A549 treated with Hydrocortisone at 1 μM for 4 hours (cell line): ENCODE results near the gene ACMSD. TPM values are rescaled to one million over a fixed set of nuclear protein-coding genes. Genes with fewer than 3 reads are reported as not detected.

Experiments
- total RNA-seq: library from RNA; stranded (reverse); fragments of 200-300 nt; extraction: Qiagen RNA extraction; gene quantifications from 5 replicates; pipeline ENCODE4 v1.2.3, GENCODE V29; 2022

Gene ACMSD
- not detected in 5 replicates for total RNA-seq

DNA sequence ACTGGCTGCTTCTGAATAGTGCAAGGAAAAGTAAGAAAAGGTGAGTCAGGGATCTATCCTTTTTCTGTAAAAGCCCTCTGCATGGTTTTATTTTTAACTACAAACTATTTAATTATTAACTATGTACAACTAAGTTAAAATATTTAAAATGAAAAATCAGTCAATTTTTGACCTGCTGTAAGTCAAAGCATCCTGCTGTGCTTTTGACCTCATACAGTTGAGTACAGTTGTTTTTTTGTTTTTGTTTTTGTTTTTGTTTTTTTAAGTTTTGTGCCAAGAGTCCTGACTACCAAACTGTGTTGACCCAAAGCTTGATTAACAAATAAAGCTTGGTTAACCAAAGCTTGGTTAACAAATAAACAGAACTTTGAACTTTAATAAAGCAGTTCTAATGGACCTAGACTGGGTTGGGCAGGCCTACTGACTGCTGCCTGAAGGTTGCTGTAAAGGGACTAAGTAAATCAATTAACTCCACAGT is at the start of gene ACMSD:
ACMSD (plus strand) TSS at position 474 of the 478 bp plus-strand sequence. CDS start 67 bp downstream, outside the sequence.

GRCh38 chr2:134918526-134919340 is 80.3 kb downstream of the ACMSD start, which contains the start of gene CCNT2:
Gene CCNT2, plus strand, starts transcription at chr2:134918822. Its CDS starts 33 bp downstream, at chr2:134918855.

Other genes starting within 250 kb of the ACMSD start
- gene TMEM163, start 119.6 kb upstream of the ACMSD start, total RNA-seq = 0.06 to 0.22 TPM (median 0.16 TPM) in 5 replicates
- 7.9 to 10.7 TPM (median 10.1 TPM) in 5 replicates for gene CCNT2, start 80.2 kb downstream of the ACMSD start, total RNA-seq
- not detected in 5 replicates for gene MAP3K19, start 208.8 kb downstream of the ACMSD start, total RNA-seq
- gene RAB3GAP1, start 213.7 kb downstream of the ACMSD start, total RNA-seq = 23.1 to 33.0 TPM (median 26.8 TPM) in 5 replicates